GM18502 (cell line): ENCODE measurements around the gene CLN6.
"Not testable (repeated sequence)": the region's sequence is repeated elsewhere in the genome, so short reads cannot be mapped to it uniquely, and the experiment has no call there.

Experiments
- ATAC-seq: cut with Tn5 transposase; IDR thresholded peaks from one replicate; pipeline ENCODE4 v1.9.1; 2021; ENCODE audit warnings: mild to moderate bottlenecking; ENCODE audit not compliant: unreplicated experiment, poor library complexity

The CLN6 gene

GRCh38 chr15:68208636-68209240 lies 20.8 kb downstream of the CLN6 start:
- ATAC-seq = no peak

GRCh38 chr15:68208136-68208535 lies 21.4 kb downstream of the CLN6 start:
- no peak for ATAC-seq

- no peak for ATAC-seq
These were observed 22.2 kb downstream of the CLN6 start for GRCh38 chr15:68207176-68207935.

- no peak for ATAC-seq
These were observed 22.8 kb downstream of the CLN6 start for GRCh38 chr15:68206711-68207151.

GRCh38 chr15:68205954-68206539 lies 23.5 kb downstream of the CLN6 start:
- no peak for ATAC-seq

- no peak for ATAC-seq
These were observed 24.0 kb downstream of the CLN6 start for GRCh38 chr15:68205558-68205944.

GRCh38 chr15:68204776-68205557 lies 24.6 kb downstream of the CLN6 start, which contains the start of gene CALML4:
Gene CALML4, minus strand, starts transcription at chr15:68205332. Its CDS starts 85 bp downstream, at chr15:68205247.
- no peak for ATAC-seq

- no peak for ATAC-seq
These were observed 25.2 kb downstream of the CLN6 start for GRCh38 chr15:68204361-68204760.

- no peak for ATAC-seq
These were observed 25.6 kb downstream of the CLN6 start for GRCh38 chr15:68203956-68204355.

- ATAC-seq = no peak
These were observed 26.0 kb downstream of the CLN6 start for GRCh38 chr15:68203486-68203885.

GRCh38 chr15:68202994-68203393 lies 26.5 kb downstream of the CLN6 start:
- ATAC-seq = not testable (repeated sequence)

GRCh38 chr15:68201879-68202261 lies 27.7 kb downstream of the CLN6 start:
- ATAC-seq = no peak

- ATAC-seq = no peak
These were observed 28.2 kb downstream of the CLN6 start for GRCh38 chr15:68201153-68201878.

GRCh38 chr15:68200016-68200861 lies 29.3 kb downstream of the CLN6 start:
- ATAC-seq = no peak

GRCh38 chr15:68199340-68199739 lies 30.2 kb downstream of the CLN6 start:
- ATAC-seq = no peak

- ATAC-seq = no peak
These were observed 31.7 kb downstream of the CLN6 start for GRCh38 chr15:68197661-68198437.

GRCh38 chr15:68197170-68197492 lies 32.4 kb downstream of the CLN6 start:
- ATAC-seq = no peak

- no peak for ATAC-seq
These were observed 32.9 kb downstream of the CLN6 start for GRCh38 chr15:68196445-68197169.
